ENCODE data around the gene ERBB4. TPM values are rescaled to one million over a fixed set of nuclear protein-coding genes. Genes with fewer than 3 reads are reported as not detected.

Gene ERBB4
- total RNA-seq, 1 donor from 2014 or later, result 8.3 TPM

DNA sequence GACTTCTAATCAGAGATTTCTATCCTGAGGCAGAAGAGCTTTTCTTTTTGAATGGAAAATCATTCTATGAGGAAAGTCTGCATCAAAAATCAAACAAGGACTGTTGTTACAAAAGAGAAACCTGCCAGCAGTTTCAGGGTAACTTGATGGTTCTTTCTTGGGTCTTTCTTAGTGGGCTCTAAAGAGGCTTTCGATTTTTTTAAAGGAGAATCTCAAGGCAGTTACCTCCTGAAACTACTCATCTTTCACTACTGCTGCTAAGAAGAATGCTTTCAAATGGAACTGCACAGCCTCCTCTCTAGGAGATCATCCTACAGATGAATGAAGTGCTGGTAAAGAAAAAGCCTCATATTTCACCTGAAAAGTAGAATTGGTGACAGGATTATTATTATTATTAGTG is 272.3 kb downstream of the ERBB4 start:
- H3K4me3 ChIP-seq, result no peak overlapping the region
- intact Hi-C loops (cut with micrococcal nuclease), result no loop called here
- H3K4me1 ChIP-seq, result peaks cover under 1% of the 10 kb centered on the region
- DNase-seq, result no peak
- H3K9me3 ChIP-seq (replicated peaks), result no peaks in the 10 kb centered on the region
- no peaks in the 10 kb centered on the region for H3K36me3 ChIP-seq
- no peak overlapping the region for H3K27ac ChIP-seq (replicated peaks)
- H3K27me3 ChIP-seq (ENCODE audit: low read depth), result no peaks in the 10 kb centered on the region
- TF ChIP-seq, protein P1, sequence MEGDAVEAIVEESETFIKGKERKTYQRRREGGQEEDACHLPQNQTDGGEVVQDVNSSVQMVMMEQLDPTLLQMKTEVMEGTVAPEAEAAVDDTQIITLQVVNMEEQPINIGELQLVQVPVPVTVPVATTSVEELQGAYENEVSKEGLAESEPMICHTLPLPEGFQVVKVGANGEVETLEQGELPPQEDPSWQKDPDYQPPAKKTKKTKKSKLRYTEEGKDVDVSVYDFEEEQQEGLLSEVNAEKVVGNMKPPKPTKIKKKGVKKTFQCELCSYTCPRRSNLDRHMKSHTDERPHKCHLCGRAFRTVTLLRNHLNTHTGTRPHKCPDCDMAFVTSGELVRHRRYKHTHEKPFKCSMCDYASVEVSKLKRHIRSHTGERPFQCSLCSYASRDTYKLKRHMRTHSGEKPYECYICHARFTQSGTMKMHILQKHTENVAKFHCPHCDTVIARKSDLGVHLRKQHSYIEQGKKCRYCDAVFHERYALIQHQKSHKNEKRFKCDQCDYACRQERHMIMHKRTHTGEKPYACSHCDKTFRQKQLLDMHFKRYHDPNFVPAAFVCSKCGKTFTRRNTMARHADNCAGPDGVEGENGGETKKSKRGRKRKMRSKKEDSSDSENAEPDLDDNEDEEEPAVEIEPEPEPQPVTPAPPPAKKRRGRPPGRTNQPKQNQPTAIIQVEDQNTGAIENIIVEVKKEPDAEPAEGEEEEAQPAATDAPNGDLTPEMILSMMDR (IDR thresholded peaks at IDR 0.05; ENCODE audit: borderline replicate concordance), result no peak

DNA sequence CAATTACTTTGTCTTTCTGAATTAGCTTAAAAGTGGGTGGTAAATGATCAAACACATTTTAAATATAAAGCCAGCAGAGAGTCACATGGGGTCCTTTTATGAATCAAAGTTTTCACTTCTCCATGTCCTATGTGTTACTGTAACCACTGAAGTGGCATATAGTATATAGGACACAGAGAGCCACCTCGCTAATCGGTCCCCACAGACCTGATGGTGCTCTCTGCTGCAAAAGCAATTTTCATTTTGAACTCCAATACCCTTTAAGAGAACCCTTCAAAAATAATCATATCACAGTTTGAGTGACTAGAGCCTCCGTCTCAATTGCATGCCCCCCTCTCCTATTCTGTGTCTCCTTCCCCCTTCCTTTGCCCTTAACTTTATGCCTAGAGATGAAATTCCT is 272.8 kb downstream of the ERBB4 start:
- Histone ChIP-seq H3K4me1 (no peaks in the 10 kb centered on the region), H3K27me3 (ENCODE audit: low read depth) (no peaks in the 10 kb centered on the region), H3K9me3 (replicated peaks) (no peaks in the 10 kb centered on the region), H3K27ac (replicated peaks) (no peak overlapping the region), H3K4me3 (no peak overlapping the region), H3K36me3 (no peaks in the 10 kb centered on the region)
- no peak for DNase-seq
- intact Hi-C loops (cut with micrococcal nuclease), result no loop called here
- TF ChIP-seq, protein P1 (IDR thresholded peaks at IDR 0.05; ENCODE audit: borderline replicate concordance), result no peak

DNA sequence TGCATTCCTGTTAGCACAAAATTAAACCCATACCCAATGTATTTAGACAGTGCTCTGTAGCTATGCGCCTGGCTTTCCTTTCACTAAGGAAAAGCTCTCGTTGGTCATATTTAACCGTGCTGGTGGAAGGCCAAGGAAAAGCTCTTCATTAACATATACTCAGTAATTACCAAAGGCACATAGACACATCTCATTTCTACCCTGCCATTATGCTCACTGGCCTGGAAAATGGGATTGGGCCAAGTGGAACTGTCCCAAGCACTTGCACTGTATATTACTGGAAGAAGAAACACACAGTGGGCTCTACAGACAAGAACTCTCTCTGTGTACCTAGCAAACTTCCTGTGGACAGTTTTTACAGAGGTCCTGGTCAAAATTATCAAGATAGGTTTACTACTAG is 274.4 kb downstream of the ERBB4 start:
- no peaks in the 10 kb centered on the region for H3K27me3 ChIP-seq (ENCODE audit: low read depth)
- H3K4me1 ChIP-seq, result no peaks in the 10 kb centered on the region
- TF ChIP-seq, protein P1 (IDR thresholded peaks at IDR 0.05; ENCODE audit: borderline replicate concordance), result no peak
- H3K4me3 ChIP-seq, result no peak overlapping the region
- intact Hi-C loops (cut with micrococcal nuclease), result no loop called here
- DNase-seq, result no peak
- H3K9me3 ChIP-seq (replicated peaks), result no peaks in the 10 kb centered on the region
- no peak overlapping the region for H3K27ac ChIP-seq (replicated peaks)
- no peaks in the 10 kb centered on the region for H3K36me3 ChIP-seq

DNA sequence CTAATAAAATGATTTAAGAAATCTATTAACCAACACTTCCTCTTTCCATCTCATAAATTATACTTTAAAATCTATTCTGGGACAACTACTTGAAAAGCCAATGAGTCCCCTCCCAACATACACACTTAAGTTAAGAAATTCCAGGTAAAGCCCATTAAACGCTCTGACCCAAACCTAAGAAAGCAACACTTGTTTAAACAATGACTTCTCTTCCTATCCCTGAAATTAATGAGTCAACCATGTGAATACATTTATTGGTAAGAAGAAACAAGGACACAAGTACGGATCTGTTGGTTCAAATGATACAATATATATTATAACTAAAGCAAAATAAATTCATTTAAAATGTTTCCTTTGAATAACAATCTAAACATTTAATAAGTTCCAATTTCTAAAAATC is 279.4 kb downstream of the ERBB4 start:
- no peak overlapping the region for H3K27ac ChIP-seq (replicated peaks)
- H3K27me3 ChIP-seq (ENCODE audit: low read depth), result no peaks in the 10 kb centered on the region
- intact Hi-C loops (cut with micrococcal nuclease), result no loop called here
- H3K9me3 ChIP-seq (replicated peaks), result no peaks in the 10 kb centered on the region
- TF ChIP-seq, protein P1 (IDR thresholded peaks at IDR 0.05; ENCODE audit: borderline replicate concordance), result no peak
- H3K4me3 ChIP-seq, result no peak overlapping the region
- no peak for DNase-seq
- no peaks in the 10 kb centered on the region for H3K4me1 ChIP-seq
- H3K36me3 ChIP-seq, result no peaks in the 10 kb centered on the region

DNA sequence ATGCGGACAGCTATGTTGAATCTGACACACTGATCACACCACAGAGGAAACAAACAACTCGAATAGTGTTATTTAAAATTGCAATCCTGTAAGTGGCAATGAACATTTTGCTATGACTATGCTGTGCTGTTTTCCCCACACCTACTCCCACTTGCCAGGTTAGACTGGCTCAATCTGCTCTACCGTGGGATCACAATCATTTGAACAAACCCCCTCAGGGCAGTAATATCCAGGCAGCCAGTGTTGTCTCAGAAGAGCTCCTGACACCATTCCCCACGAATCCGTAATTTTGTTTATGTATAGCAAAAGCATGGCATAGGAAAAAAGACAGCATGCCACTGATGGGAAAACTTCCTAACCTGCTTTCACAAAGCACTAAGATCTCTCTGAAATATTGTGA is 284.3 kb downstream of the ERBB4 start:
- DNase-seq, result no peak
- H3K27me3 ChIP-seq (ENCODE audit: low read depth), result no peaks in the 10 kb centered on the region
- H3K36me3 ChIP-seq, result no peaks in the 10 kb centered on the region
- no peaks in the 10 kb centered on the region for H3K9me3 ChIP-seq (replicated peaks)
- H3K4me1 ChIP-seq, result no peaks in the 10 kb centered on the region
- TF ChIP-seq, protein P1 (IDR thresholded peaks at IDR 0.05; ENCODE audit: borderline replicate concordance), result no peak
- H3K4me3 ChIP-seq, result no peak overlapping the region
- intact Hi-C loops (cut with micrococcal nuclease), result no loop called here
- no peak overlapping the region for H3K27ac ChIP-seq (replicated peaks)

DNA sequence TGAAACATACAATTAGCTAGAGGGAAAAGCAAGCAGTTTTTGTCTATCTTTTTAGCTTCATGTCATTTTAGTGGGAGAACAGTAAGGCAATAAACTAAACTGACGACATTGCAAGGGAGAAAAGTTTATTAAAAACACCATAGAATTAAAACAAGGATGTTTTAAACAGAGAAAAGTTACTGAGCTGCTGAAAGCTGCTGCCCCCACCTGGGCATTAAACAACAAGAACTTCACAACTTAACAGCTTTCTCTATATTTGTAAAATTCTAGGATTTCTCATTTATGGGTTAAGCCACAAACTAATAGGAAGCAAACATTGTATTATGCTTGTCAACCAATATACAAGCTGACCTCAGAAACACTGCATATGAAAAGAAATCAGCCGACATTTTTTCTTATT is 289.2 kb downstream of the ERBB4 start:
- no peak overlapping the region for H3K27ac ChIP-seq (replicated peaks)
- DNase-seq, result no peak
- no peaks in the 10 kb centered on the region for H3K4me1 ChIP-seq
- no peaks in the 10 kb centered on the region for H3K27me3 ChIP-seq (ENCODE audit: low read depth)
- no peak overlapping the region for H3K4me3 ChIP-seq
- TF ChIP-seq, protein P1 (IDR thresholded peaks at IDR 0.05; ENCODE audit: borderline replicate concordance), result peak; percentile 23
- no peaks in the 10 kb centered on the region for H3K9me3 ChIP-seq (replicated peaks)
- intact Hi-C loops (cut with micrococcal nuclease), result no loop called here
- H3K36me3 ChIP-seq, result no peaks in the 10 kb centered on the region
